Effector memory CD8-positive, alpha-beta T cell (primary cell): Measurements from ENCODE around the gene KDM2A.
"Not testable (repeated sequence)": the region's sequence is repeated elsewhere in the genome, so short reads cannot be mapped to it uniquely, and the experiment has no call there.

Experiments
- ATAC-seq: fragments of 150-1000 bp; cut with Tn5 transposase; replicated peaks from 2 replicates; pipeline ENCODE4 v1.10.0; 2021; ENCODE audit warnings: mild to moderate bottlenecking, moderate library complexity
- DNase-seq, 3 experiments: peaks; one replicate each; pipeline ENCODE4 v3.0.0; 2021
- H3K27ac Mint-ChIP-seq, 2 donors: one replicate each; pipeline ENCODE4 v1.8.0; 2022; ENCODE audit warnings: mild to moderate bottlenecking in 2 of 2, mixed read lengths in 2 of 2, moderate library complexity in 2 of 2
- H3K27me3 Mint-ChIP-seq, 2 donors: one replicate each; pipeline ENCODE4 v1.8.0; 2022; ENCODE audit warnings: mixed read lengths in 2 of 2
- H3K36me3 Mint-ChIP-seq: one replicate; pipeline ENCODE4 v1.8.0; 2022; ENCODE audit warnings: mild to moderate bottlenecking, moderate library complexity, mixed read lengths; ENCODE audit not compliant: insufficient read depth
- H3K4me1 Mint-ChIP-seq, 2 donors: one replicate each; pipeline ENCODE4 v1.8.0; 2022; ENCODE audit warnings: low read depth in 2 of 2, mixed read lengths in 2 of 2
- H3K4me3 Mint-ChIP-seq, 2 donors: one replicate each; pipeline ENCODE4 v1.8.0; 2022; ENCODE audit warnings: mild to moderate bottlenecking in 2 of 2, mixed read lengths in 2 of 2, moderate library complexity in 2 of 2
- H3K9me3 Mint-ChIP-seq, 2 donors: one replicate each; pipeline ENCODE4 v1.8.0; 2022; ENCODE audit warnings: mixed read lengths in 2 of 2

The KDM2A gene

GRCh38 chr11:67160872-67161783 lies 42.1 kb downstream of the KDM2A start:
- Mint-ChIP-seq H3K36me3 (peaks cover 29% of the 10 kb centered on the region), H3K4me3 (peak overlapping the region in 1 of 2 donors; percentile 22), H3K27me3 (no peaks in the 10 kb centered on the region), H3K9me3 (no peaks in the 10 kb centered on the region), H3K4me1 (peaks cover 32 to 64% of the 10 kb centered on the region in 2 donors), H3K27ac (peak overlapping the region; percentile 46 to 73)
- DNase-seq, result no peak
- ATAC-seq, result peak; percentile 35

GRCh38 chr11:67163006-67163405 lies 43.9 kb downstream of the KDM2A start:
- Mint-ChIP-seq H3K27ac (peak overlapping the region; percentile 33 to 80), H3K9me3 (no peaks in the 10 kb centered on the region), H3K4me3 (no peak overlapping the region), H3K36me3 (peaks cover 28% of the 10 kb centered on the region), H3K27me3 (no peaks in the 10 kb centered on the region), H3K4me1 (peaks cover 35 to 71% of the 10 kb centered on the region in 2 donors)
- ATAC-seq, result no peak
- DNase-seq, result no peak

- DNase-seq, result no peak
- H3K9me3 Mint-ChIP-seq, result no peaks in the 10 kb centered on the region
- no peaks in the 10 kb centered on the region for H3K27me3 Mint-ChIP-seq
- no peak for ATAC-seq
- H3K36me3 Mint-ChIP-seq, result peaks cover 21% of the 10 kb centered on the region
- peak overlapping the region; percentile 49 to 81 for H3K27ac Mint-ChIP-seq
- no peak overlapping the region for H3K4me3 Mint-ChIP-seq
- peaks cover 18 to 57% of the 10 kb centered on the region in 2 donors for H3K4me1 Mint-ChIP-seq
These were observed 46.6 kb downstream of the KDM2A start for GRCh38 chr11:67165623-67166022.

GRCh38 chr11:67167091-67167490 lies 48.0 kb downstream of the KDM2A start:
- H3K9me3 Mint-ChIP-seq, result no peaks in the 10 kb centered on the region
- no peak overlapping the region for H3K4me3 Mint-ChIP-seq
- H3K4me1 Mint-ChIP-seq, result peaks cover 21 to 59% of the 10 kb centered on the region in 2 donors
- peaks cover 20% of the 10 kb centered on the region for H3K36me3 Mint-ChIP-seq
- DNase-seq (no peak), ATAC-seq (no peak)
- peak overlapping the region in 1 of 2 donors; percentile 9 for H3K27ac Mint-ChIP-seq
- no peaks in the 10 kb centered on the region for H3K27me3 Mint-ChIP-seq

- H3K4me1 Mint-ChIP-seq, result peaks cover 21 to 61% of the 10 kb centered on the region in 2 donors
- no peaks in the 10 kb centered on the region for H3K9me3 Mint-ChIP-seq
- peak overlapping the region in 1 of 2 donors; percentile 9 for H3K27ac Mint-ChIP-seq
- H3K4me3 Mint-ChIP-seq, result no peak overlapping the region
- ATAC-seq, result no peak
- no peaks in the 10 kb centered on the region for H3K27me3 Mint-ChIP-seq
- H3K36me3 Mint-ChIP-seq, result peaks cover 25% of the 10 kb centered on the region
- no peak for DNase-seq
These were observed 48.7 kb downstream of the KDM2A start for GRCh38 chr11:67167719-67168118.

- H3K27ac Mint-ChIP-seq, ATAC-seq, DNase-seq: not testable (repeated sequence)
These were observed 49.8 kb downstream of the KDM2A start for GRCh38 chr11:67168911-67169310.

GRCh38 chr11:67174311-67174710 lies 55.2 kb downstream of the KDM2A start:
- no peak for ATAC-seq
- DNase-seq, result no peak
- H3K36me3 Mint-ChIP-seq, result peaks cover 26% of the 10 kb centered on the region
- H3K27ac Mint-ChIP-seq, result no peak overlapping the region
- no peak overlapping the region for H3K4me3 Mint-ChIP-seq
- H3K4me1 Mint-ChIP-seq, result peaks cover 29 to 40% of the 10 kb centered on the region in 2 donors
- no peaks in the 10 kb centered on the region for H3K9me3 Mint-ChIP-seq
- no peaks in the 10 kb centered on the region for H3K27me3 Mint-ChIP-seq

More at GRCh38 chr11:67168911-67169310, 49.8 kb downstream of the KDM2A start:
- not testable (repeated sequence) for H3K9me3 Mint-ChIP-seq, H3K4me3 Mint-ChIP-seq, H3K27me3 Mint-ChIP-seq
- H3K36me3 Mint-ChIP-seq, result peaks cover 28% of the 10 kb centered on the region
- peaks cover 19 to 54% of the 10 kb centered on the region in 2 donors for H3K4me1 Mint-ChIP-seq

- H3K36me3 Mint-ChIP-seq, result peaks cover 50% of the 10 kb centered on the region
- no peak for DNase-seq
These were observed 58.6 kb downstream of the KDM2A start for GRCh38 chr11:67177399-67178281.

GRCh38 chr11:67178421-67178820 lies 59.4 kb downstream of the KDM2A start:
- H3K27ac Mint-ChIP-seq, result peak overlapping the region in 1 of 2 donors; percentile 62
- DNase-seq (no peak), ATAC-seq (no peak)
- H3K9me3 Mint-ChIP-seq, result no peaks in the 10 kb centered on the region
- H3K27me3 Mint-ChIP-seq, result no peaks in the 10 kb centered on the region
- H3K4me3 Mint-ChIP-seq, result no peak overlapping the region
- H3K36me3 Mint-ChIP-seq, result peaks cover 54% of the 10 kb centered on the region
- peaks cover 23 to 27% of the 10 kb centered on the region in 2 donors for H3K4me1 Mint-ChIP-seq

More at GRCh38 chr11:67177399-67178281, 58.6 kb downstream of the KDM2A start:
- H3K9me3 Mint-ChIP-seq, result no peaks in the 10 kb centered on the region
- no peak overlapping the region for H3K4me3 Mint-ChIP-seq
- ATAC-seq, result no peak
- peaks cover 23 to 27% of the 10 kb centered on the region in 2 donors for H3K4me1 Mint-ChIP-seq
- H3K27me3 Mint-ChIP-seq, result no peaks in the 10 kb centered on the region
- peak overlapping the region; percentile 49 to 62 for H3K27ac Mint-ChIP-seq

- H3K27ac Mint-ChIP-seq, result peak overlapping the region in 1 of 2 donors; percentile 35
- H3K4me1 Mint-ChIP-seq, result peaks cover 23 to 27% of the 10 kb centered on the region in 2 donors
- no peak for ATAC-seq
- DNase-seq, result no peak
- no peaks in the 10 kb centered on the region for H3K9me3 Mint-ChIP-seq
- H3K4me3 Mint-ChIP-seq, result no peak overlapping the region
- H3K27me3 Mint-ChIP-seq, result no peaks in the 10 kb centered on the region
- H3K36me3 Mint-ChIP-seq, result peaks cover 57% of the 10 kb centered on the region
These were observed 59.8 kb downstream of the KDM2A start for GRCh38 chr11:67178878-67179277.

- peaks cover 67% of the 10 kb centered on the region for H3K36me3 Mint-ChIP-seq
- ATAC-seq (no peak), DNase-seq (no peak)
- peak overlapping the region in 1 of 2 donors; percentile 35 for H3K27ac Mint-ChIP-seq
- H3K4me1 Mint-ChIP-seq, result peaks cover 20 to 22% of the 10 kb centered on the region in 2 donors
- no peaks in the 10 kb centered on the region for H3K27me3 Mint-ChIP-seq
- no peaks in the 10 kb centered on the region for H3K9me3 Mint-ChIP-seq
- H3K4me3 Mint-ChIP-seq, result no peak overlapping the region
These were observed 60.9 kb downstream of the KDM2A start for GRCh38 chr11:67179892-67180490.

GRCh38 chr11:67194096-67194495 lies 75.0 kb downstream of the KDM2A start:
- Mint-ChIP-seq H3K9me3 (no peaks in the 10 kb centered on the region), H3K4me3 (no peak overlapping the region), H3K27me3 (no peaks in the 10 kb centered on the region), H3K36me3 (peaks cover 46% of the 10 kb centered on the region), H3K27ac (no peak overlapping the region), H3K4me1 (peaks cover 7 to 9% of the 10 kb centered on the region in 2 donors)
- DNase-seq (no peak), ATAC-seq (no peak)

- ATAC-seq (no peak), DNase-seq (no peak)
- Mint-ChIP-seq H3K4me3 (no peak overlapping the region), H3K27me3 (no peaks in the 10 kb centered on the region), H3K9me3 (no peaks in the 10 kb centered on the region), H3K27ac (no peak overlapping the region), H3K4me1 (peaks cover 0 to 4% of the 10 kb centered on the region in 2 donors), H3K36me3 (peaks cover 40% of the 10 kb centered on the region)
These were observed 77.0 kb downstream of the KDM2A start for GRCh38 chr11:67195971-67196456.
